Superior temporal gyrus (tissue), 1 donor: ENCODE data around the gene GSTA2.
"Not testable (repeated sequence)": the region's sequence is repeated elsewhere in the genome, so short reads cannot be mapped to it uniquely, and the experiment has no call there.

Source experiments
- DNase-seq: peaks from one replicate; pipeline ENCODE4 v3.0.0-alpha.2; 2016; ENCODE audit errors: extremely low spot score

The GSTA2 gene

DNA sequence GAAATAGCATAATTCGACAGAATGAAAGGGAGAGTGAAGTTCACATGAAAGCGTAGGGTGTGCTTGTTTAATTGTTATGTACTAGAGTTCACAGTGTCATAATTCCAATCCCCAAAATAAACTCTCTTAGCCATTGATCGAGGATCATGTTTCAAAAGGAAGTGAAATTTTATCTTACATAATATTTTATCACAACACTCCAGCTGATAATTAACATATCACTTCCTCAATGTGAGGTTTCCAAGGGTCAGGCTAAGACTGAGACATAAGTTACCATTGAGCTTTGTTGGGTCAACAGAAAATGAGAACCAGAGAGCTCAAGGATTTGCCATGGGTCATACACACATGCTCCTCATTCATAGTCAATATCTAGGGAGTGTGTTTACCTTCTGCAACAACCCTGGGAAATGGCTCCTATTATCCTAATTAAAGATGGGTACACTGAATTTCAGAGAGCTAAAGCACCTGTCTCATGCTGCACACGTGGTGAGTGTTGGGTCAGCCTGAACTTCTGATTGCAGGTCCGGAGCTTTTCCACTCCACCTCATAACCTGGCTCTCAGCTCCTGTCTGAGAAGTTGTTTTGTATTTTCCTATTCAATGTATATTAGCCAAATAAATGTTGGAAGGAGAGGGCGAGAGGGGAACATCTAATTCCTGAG is 3.0 kb downstream of the GSTA2 start:
- no peak for DNase-seq

DNA sequence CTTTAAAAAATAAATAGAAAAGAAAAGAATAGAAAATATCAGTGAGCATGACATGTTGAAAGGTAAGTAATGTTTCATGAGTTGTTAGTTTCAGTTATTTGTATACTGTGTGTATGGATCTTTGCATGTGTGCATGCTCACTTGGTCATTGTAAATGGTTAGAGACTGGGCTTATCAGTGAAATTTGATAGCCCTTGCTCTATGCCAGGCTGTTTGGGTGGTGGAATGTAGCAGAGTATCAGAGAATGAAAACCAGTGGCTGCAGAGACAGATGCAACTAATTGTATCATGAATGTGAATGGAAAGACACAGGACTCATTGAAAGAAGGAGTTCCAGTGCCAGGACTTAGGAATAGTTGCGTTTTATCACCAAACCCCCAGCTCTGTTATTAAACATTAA is 4.2 kb downstream of the GSTA2 start:
- no peak for DNase-seq

DNA sequence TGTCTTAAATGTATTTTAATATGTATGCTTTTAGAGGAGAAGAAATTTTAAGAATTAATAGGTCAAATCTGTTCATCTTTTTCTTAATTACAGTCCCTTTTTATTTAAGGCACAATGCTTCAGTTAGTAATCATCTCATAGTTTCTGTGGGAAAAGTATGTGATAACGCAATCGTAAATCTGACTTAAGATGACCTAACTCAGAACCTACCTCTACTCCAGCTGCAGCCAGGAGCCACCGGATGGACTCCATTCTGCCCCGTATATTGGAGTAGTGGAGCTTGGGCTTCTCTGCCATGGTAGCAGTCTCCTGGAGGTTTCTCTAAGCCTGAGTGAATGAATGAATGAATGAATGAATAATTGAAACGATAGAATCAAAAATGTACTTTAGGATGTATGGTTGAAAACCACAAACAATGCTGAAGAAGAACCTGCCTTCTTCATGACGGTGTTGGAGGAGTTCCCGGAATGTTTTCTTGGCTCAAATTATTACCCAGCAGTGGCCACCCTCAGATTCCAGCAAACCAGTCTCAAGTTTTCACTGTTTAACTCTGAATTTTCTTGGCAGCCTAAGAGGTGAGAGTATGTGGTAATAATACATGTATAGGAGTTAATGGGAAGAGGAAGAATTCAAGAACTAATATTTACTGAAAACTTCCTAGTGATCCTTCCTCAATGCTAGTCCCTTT is 5.5 kb downstream of the GSTA2 start:
- not testable (repeated sequence) for DNase-seq

DNA sequence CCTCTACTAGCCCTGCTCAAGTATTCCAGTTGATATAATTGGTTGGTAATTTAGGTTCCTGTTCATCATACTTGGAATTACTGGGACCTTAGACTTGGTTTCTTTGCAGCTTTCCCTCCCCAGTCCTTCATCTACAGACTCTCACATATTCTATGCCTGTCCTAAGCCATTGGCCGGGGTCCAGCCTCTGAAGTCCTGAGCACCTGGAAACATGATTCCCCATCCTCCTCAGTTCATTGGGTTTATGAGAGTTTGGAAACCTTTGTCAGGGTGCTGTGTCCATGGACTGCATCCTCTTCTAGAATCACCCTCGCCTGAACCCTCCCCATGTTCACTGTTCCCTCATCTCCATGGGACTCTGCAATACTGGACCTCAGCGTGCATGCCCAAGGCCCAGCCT is 8.8 kb downstream of the GSTA2 start:
- no peak for DNase-seq

DNA sequence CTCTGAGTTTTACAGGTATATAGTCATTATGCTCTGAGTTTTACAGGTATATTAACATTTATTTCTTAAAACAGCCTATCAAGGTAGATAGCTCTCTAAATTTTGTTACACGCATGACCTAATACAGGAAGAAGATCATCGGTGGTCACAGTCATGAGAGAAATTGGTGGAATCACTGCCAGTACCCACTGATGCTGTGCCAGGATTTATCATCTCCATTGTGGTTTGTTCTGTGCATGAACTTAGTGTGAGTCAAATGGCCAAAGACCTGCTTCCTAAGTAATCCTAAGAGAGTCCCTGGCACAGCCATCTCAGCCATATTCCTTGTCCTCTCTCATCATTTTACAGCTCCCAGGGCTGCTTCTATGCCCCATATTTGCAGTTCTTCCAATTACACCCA is 10.1 kb downstream of the GSTA2 start:
- not testable (repeated sequence) for DNase-seq

DNA sequence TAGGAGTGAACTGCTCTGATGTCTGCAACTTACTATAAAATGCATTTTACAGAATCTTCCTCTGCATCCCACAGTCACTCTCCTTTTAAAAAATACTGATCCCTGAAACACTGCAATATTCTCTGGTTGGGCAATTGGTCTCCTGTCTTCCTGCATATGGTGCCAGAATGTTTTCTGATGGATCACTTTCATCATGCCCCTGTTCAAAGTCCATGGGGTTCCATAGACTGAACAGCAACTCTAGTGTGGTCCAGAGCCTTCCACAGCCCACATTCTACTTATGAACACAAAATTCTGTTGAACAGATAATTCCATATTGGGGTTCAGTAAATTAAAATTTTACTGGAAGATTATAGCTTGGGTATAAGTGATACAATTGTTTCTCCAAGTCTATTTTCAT is 11.0 kb downstream of the GSTA2 start:
- DNase-seq: no peak

DNA sequence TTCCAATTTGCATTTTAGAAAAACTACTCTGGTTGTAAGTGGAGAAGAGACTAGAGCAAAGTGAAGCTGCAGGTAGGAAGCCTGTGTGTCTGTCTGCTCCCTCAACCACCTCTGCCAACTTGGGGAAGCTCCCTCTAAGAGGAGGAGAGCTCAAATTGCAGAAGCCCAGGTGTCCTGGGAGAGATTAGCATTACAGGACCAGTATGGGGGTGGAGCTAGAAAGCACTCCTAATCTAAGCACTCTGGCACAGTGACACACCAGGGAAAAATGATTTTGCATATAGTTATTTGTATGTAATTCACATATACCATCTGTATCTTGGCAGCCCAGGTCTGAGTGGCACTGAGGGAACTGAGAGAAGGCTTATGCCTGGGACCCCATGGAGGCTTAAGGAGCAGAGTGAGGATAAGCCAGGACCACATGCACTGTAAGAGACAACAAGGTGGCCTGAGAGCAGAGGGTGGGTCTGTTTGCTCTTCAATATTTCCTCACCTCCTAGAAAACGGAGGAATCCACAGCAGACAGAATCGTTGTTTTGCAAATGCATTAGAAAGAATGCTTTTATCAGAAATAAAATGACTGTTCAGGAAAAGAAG is 13.6 kb downstream of the GSTA2 start:
- no peak for DNase-seq

DNA sequence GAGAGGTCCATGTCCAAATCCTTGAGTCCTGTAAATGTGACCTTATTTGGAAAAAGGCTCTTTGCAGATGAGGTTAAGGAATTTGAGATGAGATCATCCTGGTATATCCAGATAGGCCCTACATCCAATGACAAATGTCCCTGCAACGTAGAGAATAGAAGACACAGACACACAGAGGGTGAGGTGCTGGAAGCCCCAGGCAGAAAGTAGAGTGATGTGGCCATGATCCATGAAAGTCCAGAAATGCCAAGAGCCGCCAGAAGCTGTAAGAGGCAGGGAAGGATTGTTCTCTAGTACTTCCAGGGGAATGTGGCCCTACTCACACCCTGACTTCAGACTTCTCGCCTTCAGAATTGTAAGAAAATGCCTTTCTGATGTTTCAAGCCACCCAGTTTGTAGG is 16.0 kb downstream of the GSTA2 start:
- not testable (repeated sequence) for DNase-seq

DNA sequence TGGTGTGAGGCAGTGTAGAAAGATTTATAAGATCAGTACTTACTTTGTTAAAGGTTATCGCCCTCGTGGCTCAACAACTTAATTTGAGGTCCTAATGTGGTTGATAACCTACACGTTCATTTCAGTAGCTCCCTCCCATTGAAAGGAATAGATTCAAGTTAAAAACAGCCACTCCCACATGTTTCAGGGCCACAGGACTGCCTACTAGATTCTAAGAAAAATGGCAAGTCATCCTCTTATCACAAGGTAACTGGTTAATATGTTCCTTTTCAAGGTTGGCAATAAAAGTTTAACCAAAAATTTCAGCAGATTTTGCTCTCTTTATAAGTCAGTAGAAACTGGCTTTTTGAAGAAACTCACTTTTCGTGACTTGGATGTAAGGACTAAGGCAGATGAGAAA is 17.1 kb downstream of the GSTA2 start:
- no peak for DNase-seq

DNA sequence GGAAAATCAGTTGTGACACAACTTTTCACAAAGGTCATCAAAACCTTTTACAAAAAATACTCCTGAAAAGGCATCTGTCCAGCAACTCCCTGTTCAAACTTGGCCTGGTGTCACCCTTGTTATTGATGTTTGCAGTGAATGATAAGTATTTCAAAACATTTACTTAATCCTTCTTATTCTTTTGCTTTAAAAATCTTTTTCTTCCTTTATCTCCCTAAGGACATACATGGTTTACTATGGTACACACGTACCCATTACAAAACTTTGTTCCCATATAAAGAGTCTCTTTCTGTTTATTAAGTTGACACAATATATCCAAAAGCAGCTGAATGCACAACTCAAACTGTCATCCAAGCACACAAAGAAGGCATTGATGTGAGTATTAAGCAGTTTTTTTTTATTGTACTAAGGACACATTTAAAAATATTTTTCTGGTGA is 17.5 kb downstream of the GSTA2 start:
- DNase-seq: no peak

DNA sequence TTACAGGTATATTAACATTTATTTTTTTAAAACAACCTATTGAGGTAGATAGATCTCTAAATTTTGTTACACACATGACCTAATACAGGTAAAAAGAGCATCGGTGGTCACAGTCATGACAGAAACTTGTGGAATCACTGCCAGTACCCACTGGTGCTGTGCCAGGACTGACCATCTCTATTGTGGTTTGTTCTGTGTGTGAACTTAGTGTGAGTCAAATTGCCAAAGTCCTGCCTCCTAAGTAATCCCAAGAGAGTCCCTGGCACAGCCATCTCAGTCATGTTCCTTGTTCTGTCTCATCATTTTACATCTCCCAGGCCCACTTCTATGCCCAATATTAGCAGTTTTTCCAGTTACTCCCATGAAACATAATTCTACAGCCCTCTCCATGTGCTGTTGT is 21.4 kb downstream of the GSTA2 start:
- DNase-seq: no peak

DNA sequence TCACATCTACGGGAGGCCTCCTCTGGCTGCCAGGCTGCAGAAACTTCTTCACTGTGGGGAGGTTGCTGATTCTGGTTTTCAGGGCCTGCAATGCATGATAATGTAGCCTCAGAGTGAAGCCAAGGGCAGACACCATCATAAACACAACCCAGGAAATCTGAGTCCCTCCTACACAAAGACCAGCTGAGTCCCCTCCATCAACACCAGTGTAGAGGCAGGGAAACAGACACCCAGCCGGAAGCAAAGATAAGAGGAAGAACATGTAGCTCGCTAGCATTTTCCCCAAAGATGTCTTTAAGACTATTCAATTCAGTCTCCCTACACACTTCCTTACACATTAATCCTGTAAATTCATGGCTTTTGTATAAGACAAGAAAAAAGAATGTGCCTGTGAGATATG is 23.6 kb downstream of the GSTA2 start:
- no peak for DNase-seq

DNA sequence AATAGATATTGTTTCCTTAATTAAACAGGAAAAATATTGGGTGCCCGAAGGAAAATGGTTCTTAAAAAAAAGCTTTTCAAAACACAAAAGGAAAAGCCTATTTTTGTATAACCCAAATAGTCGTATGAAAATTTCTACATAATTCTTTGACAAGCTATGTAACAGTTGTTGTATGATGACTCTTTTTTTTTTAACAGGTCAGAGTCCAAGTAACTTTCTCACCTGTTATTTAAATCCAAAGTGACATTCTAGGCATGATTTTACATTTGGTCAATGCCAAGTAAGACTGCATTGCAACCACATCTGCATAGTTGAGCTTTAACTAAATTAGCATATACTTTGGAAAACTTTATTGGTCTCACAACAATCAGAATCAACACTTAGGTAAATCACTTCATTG is 24.1 kb downstream of the GSTA2 start:
- DNase-seq: no peak

DNA sequence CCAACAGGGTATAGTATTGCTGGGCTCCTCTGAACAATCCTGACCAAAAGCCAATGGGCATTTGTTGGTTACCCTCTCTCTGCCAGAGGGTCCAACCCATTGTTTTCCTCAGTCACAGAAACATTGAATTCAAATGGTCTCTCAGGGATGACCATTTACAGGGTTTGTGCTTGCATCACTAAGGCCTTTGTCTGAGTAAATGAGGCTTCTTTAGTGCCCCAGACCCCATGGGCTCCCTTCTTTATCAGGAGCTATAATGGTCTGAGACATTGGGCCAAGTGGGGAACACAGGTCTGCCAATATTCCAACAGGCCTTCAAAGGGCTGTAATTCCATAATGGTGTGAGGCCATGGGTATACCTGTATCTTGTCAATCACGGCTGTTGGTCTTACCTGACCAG is 27.1 kb downstream of the GSTA2 start:
- no peak for DNase-seq

DNA sequence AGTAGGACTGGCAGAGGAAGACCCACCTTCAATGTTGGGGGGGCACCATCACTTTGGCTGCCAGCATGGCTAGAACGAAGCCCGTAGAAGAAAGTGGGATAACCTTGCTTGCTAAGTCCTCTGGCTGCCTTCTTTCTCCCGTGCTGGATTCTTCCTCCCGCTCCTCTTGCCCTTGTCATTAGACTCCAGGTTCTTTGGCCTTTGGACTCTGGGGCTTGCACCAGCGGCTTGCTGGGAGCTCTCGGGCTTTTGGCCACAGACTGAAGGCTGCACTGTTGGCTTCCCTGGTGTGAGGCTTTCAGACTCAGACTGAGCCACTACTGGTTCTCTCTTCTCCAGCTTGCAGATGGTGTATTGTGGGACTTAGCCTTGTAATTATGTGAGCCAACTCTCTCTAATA is 28.2 kb downstream of the GSTA2 start:
- DNase-seq: no peak

DNA sequence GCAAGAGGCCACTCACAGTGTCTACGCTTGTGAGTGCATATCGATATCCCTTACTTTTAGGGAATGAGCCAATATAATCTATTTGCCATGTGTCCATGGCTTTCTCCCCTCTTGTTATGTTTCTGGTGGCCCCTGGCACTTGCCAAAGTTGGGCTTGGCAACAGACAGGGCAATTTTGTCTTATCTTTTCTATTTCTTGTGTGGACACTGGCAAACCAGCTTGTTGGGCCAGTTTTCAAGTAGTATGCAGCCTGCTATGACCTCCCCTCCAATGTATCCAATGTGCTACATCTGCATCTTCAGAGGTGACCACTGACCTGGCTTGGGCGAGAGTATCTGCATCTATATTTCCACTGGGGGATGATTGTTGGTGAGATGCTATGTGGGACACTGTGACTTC is 29.2 kb downstream of the GSTA2 start:
- DNase-seq: no peak

DNA sequence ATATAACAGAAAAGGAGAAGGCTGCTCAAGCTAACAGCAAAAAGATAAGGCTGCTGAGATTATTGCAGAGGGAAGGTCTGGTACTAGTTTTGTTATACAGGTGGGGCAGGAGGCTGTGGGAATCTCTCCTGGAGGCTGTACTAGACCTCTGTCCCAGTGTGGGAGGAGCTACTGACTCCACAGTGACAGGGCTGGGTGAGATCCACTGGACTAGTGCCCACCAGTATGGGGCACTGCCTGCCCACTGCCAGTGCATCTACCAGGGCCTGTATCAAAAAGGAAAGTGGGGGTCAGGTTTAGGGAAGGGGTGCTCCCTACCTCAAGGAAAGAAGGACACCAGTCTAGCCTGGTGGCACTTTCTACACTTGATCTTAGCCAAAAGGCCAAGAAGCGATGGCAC is 30.1 kb downstream of the GSTA2 start:
- no peak for DNase-seq

DNA sequence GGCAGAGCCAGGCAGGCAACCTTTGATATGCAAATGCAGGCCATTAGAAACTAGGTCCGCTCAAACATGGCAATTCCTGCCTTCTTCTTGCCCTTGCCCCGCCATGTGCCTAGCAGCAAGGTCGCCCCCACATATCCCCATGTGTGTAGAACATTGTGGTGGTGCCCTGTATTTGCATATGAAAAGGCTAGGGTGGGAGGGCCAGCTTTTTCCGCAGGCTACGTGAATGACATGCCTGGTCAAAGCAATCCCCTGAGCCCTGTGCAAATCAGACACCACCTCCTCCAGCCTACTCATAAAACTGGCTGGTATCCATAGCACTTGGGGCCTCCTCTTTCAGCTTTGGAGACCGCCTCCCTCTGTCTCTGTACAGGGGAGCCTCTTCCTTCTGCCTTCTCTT is 31.6 kb downstream of the GSTA2 start:
- no peak for DNase-seq

DNA sequence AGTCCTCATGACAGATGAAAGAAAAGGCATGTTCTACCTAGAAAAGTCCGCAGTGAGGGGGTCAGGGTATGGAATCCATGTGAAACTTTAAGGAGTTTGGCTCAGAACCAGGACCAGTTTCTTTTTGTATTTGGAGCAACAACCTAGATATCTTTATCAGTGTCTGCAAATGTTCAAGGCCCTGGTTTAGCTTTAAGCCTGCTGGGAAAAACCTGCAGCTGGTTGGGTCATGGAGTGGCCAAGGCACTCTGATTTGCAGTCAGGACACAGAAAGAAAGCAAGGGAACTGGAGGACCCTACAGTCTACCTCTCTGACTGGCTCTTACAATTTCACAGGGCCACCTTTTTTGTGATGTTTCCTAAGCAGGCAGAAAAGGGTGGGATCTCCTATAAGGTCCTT is 33.7 kb downstream of the GSTA2 start:
- no peak for DNase-seq

DNA sequence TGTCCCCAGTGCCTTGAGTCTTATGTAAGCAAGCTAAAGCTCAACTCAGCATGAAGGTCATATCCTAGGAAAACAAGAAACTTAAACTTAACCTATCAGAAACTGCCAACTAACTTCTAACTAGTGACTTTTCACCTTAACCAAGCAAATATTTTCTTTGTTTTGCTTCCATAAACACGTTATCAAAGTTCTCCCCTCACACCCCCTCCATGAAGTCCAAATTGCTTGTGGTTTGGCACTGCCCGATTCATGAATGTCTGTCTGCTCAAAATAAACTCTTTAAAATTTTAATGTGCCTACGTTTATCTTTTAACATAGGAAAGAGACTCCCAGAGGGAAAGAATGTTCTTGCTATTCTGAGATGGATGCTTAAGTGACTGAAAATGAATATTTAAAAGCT is 34.9 kb downstream of the GSTA2 start:
- DNase-seq: no peak

DNA sequence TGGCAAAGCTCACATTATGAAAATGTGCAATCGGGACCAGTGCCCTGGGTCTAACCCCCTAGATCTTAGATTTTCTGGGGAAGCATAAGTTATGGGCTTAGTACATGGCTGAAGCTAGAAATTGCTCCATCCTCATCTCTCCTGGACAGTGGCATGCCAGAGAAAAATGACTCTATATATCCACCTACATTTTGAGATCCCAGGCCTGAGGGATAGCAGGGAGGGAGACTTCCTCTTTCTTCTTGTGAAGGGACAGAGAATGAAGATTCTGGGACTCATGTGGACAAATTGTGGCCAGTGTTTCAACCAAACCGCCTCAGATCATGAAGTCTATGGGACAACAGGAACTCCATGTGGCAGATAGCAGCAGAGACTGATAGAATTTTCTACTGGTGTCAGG is 35.4 kb downstream of the GSTA2 start:
- no peak for DNase-seq

DNA sequence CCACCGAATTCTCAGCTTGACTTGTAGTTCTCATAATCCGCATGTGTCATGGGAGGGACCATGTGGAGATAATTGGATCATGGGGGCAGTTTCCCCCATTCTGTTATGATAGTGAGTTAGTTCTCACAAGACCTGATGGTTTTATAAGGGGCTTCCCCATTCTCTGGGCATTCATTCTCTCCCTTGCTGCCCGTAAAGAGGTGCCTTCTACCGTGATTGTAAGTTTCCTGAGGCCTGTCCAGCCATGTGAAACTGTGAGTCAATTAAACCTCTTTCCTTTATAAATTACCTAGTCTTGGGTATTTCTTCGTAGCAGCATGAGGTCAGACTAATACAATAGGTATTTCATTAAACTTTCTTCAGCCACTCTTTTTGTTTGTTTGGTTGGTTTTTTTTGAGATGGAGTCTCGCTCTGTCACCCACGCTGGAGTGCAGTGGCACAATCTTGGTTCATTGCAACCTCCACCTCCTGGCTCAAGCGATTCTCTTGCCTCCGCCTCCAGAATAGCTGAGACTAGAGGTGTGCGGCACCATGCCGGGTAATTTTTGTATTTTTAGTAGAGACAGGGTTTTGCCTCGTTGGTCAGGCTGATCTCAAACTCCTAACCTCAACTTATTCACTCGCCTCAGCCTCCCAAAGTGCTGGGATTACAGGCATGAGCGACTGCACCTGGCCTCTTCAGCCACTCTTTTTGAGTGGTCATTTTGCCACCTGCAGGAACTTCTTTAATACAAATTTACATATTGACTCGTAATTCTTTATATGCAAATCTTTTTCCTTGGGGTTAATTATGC is 36.3 kb downstream of the GSTA2 start:
- DNase-seq: no peak

DNA sequence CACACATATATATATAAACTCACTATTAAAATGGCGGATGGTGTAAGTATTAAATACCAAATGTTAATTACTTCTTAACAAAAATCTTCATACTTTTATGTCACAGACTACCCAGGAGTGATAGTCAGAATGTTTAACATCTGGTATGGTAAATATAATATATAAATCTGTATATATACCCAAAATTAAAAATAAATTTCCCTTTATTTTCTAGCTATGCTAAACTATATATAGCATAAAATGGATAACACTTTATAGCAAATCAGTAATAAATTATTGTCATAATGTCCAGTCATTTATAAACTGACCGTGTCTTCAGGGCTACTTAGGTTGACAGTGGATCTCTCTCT is 37.1 kb downstream of the GSTA2 start:
- no peak for DNase-seq
